Endodermal cell (in vitro differentiated cells): ENCODE measurements around the gene HMX1. TPM values are rescaled to one million over a fixed set of nuclear protein-coding genes. Genes with fewer than 3 reads are reported as not detected.

Experiments used
- DNase-seq: peaks from one replicate; pipeline ENCODE4 v3.0.0-alpha.2; 2017
- H3K27ac ChIP-seq: 2 replicates; pipeline ENCODE4 v1.5.1; 2013; ENCODE audit warnings: mild to moderate bottlenecking, low read depth, low read length, moderate library complexity
- H3K27me3 ChIP-seq: 2 replicates; pipeline ENCODE4 v1.6.1; 2013; ENCODE audit warnings: mild to moderate bottlenecking, low read length, moderate library complexity; ENCODE audit not compliant: insufficient read depth, control insufficient read depth, poor library complexity, severe bottlenecking
- H3K36me3 ChIP-seq: 2 replicates; pipeline ENCODE4 v1.7.0; 2013; ENCODE audit warnings: mild to moderate bottlenecking, low read length, moderate library complexity; ENCODE audit not compliant: control insufficient read depth, insufficient read depth
- H3K4me1 ChIP-seq: one replicate; pipeline ENCODE4 v1.7.0; 2013; ENCODE audit warnings: low read length; ENCODE audit not compliant: control insufficient read depth, insufficient read depth
- H3K4me3 ChIP-seq: 2 replicates; pipeline ENCODE4 v1.5.1; 2013; ENCODE audit warnings: mild to moderate bottlenecking, low read length, moderate library complexity
- H3K9ac ChIP-seq: 2 replicates; pipeline ENCODE4 v1.6.1; 2013; ENCODE audit warnings: mild to moderate bottlenecking, low read length, moderate library complexity; ENCODE audit not compliant: poor library complexity, severe bottlenecking; ENCODE audit errors: extremely low read depth
- H3K9me3 ChIP-seq: 2 replicates; pipeline ENCODE4 v1.6.1; 2013; ENCODE audit warnings: mild to moderate bottlenecking, low read length, moderate library complexity; ENCODE audit not compliant: control insufficient read depth
- H3K27ac Mint-ChIP-seq: 2 replicates; pipeline ENCODE4 v1.8.0; 2020; ENCODE audit warnings: mixed read lengths
- H3K27me3 Mint-ChIP-seq: 2 replicates; pipeline ENCODE4 v1.8.0; 2021; ENCODE audit warnings: mild to moderate bottlenecking, mixed read lengths; ENCODE audit not compliant: insufficient read depth
- H3K36me3 Mint-ChIP-seq: 2 replicates; pipeline ENCODE4 v1.8.0; 2020; ENCODE audit warnings: low read depth, mixed read lengths
- H3K4me1 Mint-ChIP-seq: 2 replicates; pipeline ENCODE4 v1.8.0; 2020; ENCODE audit warnings: mixed read lengths
- H3K4me3 Mint-ChIP-seq: 2 replicates; pipeline ENCODE4 v1.8.0; 2020; ENCODE audit warnings: mild to moderate bottlenecking, moderate library complexity, mixed read lengths
- H3K9me3 Mint-ChIP-seq: 2 replicates; pipeline ENCODE4 v1.8.0; 2020; ENCODE audit warnings: mild to moderate bottlenecking, mixed read lengths
- CTCF ChIP-seq: fragments of 200-600 bp; sonication (generic); conservative IDR thresholded peaks from 2 replicates; pipeline ENCODE4 v1.5.0; 2021; ENCODE audit warnings: antibody characterized with exemption, mild to moderate bottlenecking
- WGBS, 2 experiments: methylation state at CpG; one replicate each; pipeline versions ENCODE4 v1.1.5 to v1.1.7; 2013; ENCODE audit warnings: missing lambda C conversion rate in 2 of 2, mixed read lengths in 1 of 2; ENCODE audit not compliant: insufficient coverage in 1 of 2, insufficient read length in 1 of 2; 5-methylcytosine and 5-hydroxymethylcytosine counted together
- total RNA-seq, 2 donors: library from RNA; stranded (reverse); fragmentation: NEBNext Ultra II Directional in 1 of 2; extraction: Animal tissue kit (Norgen Biotek cat#: 25700) in 1 of 2; gene quantifications; 2 replicates in 1 of 2; 3 replicates in 1 of 2; pipeline ENCODE4 v1.2.1, GENCODE V29; 2021

HMX1 gene
- total RNA-seq, 2 donors from 2014 or later, result 1.2 TPM; not detected in 1

- no peak for TF ChIP-seq CTCF
- Histone ChIP-seq H3K4me3 (no peak overlapping the region), H3K27ac (no peak overlapping the region), H3K36me3 (no peaks in the 10 kb centered on the region), H3K9me3 (no peaks in the 10 kb centered on the region), H3K9ac (no peak overlapping the region), H3K27me3 (peaks cover 8% of the 10 kb centered on the region), H3K4me1 (no peaks in the 10 kb centered on the region)
- peaks cover 7% of the 10 kb centered on the region for H3K9me3 Mint-ChIP-seq
- no peak overlapping the region for H3K4me3 Mint-ChIP-seq
- H3K27ac Mint-ChIP-seq, result no peak overlapping the region
- peaks cover 11% of the 10 kb centered on the region for H3K27me3 Mint-ChIP-seq
- H3K36me3 Mint-ChIP-seq, result no peaks in the 10 kb centered on the region
- no peak for DNase-seq
- WGBS, 2 experiments, result 72 to 78% methylated on average over 9 to 16 of the region's 16 CpGs
- no peaks in the 10 kb centered on the region for H3K4me1 Mint-ChIP-seq
Observed at GRCh38 chr4:8919651-8920288, 48.1 kb upstream of the HMX1 start.

- no peak overlapping the region for H3K9ac ChIP-seq
- TF ChIP-seq CTCF, result peak; percentile 96
- peak; percentile 97 for DNase-seq
- Mint-ChIP-seq H3K36me3 (no peaks in the 10 kb centered on the region), H3K27me3 (peaks cover 11% of the 10 kb centered on the region), H3K4me1 (no peaks in the 10 kb centered on the region), H3K27ac (no peak overlapping the region), H3K4me3 (no peak overlapping the region), H3K9me3 (peaks cover under 1% of the 10 kb centered on the region)
- H3K4me1 ChIP-seq, result no peaks in the 10 kb centered on the region
- H3K27me3 ChIP-seq, result peaks cover 12% of the 10 kb centered on the region
- no peaks in the 10 kb centered on the region for H3K9me3 ChIP-seq
- no peak overlapping the region for H3K27ac ChIP-seq
- 10 to 17% methylated on average over 12 to 20 of the region's 20 CpGs for WGBS, 2 experiments
- no peak overlapping the region for H3K4me3 ChIP-seq
- no peaks in the 10 kb centered on the region for H3K36me3 ChIP-seq
Observed at GRCh38 chr4:8917868-8918783, 46.5 kb upstream of the HMX1 start.

GRCh38 chr4:8917321-8917811 lies 45.7 kb upstream of the HMX1 start:
- H3K4me3 ChIP-seq, result no peak overlapping the region
- Mint-ChIP-seq H3K36me3 (no peaks in the 10 kb centered on the region), H3K27me3 (peaks cover 11% of the 10 kb centered on the region), H3K9me3 (no peaks in the 10 kb centered on the region), H3K4me1 (no peaks in the 10 kb centered on the region), H3K27ac (no peak overlapping the region), H3K4me3 (no peak overlapping the region)
- H3K9me3 ChIP-seq, result no peaks in the 10 kb centered on the region
- H3K27ac ChIP-seq, result no peak overlapping the region
- H3K4me1 ChIP-seq, result no peaks in the 10 kb centered on the region
- TF ChIP-seq CTCF, result no peak
- no peak overlapping the region for H3K9ac ChIP-seq
- DNase-seq, result no peak
- no peaks in the 10 kb centered on the region for H3K36me3 ChIP-seq
- peaks cover 12% of the 10 kb centered on the region for H3K27me3 ChIP-seq
- WGBS, 2 experiments, result 84 to 94% methylated on average over 7 to 12 of the region's 12 CpGs
